ENCODE results near the gene CFDP1.

CFDP1 gene

GRCh38 chr16:75317101-75317522, 116.2 kb downstream of the CFDP1 start:
- no peak for TF ChIP-seq CTCF (IDR thresholded peaks at IDR 0.05)

GRCh38 chr16:75315539-75316306, 117.6 kb downstream of the CFDP1 start:
- TF ChIP-seq CTCF (IDR thresholded peaks at IDR 0.05), result no peak

- TF ChIP-seq CTCF (IDR thresholded peaks at IDR 0.05), result no peak
Measured at GRCh38 chr16:75312875-75313274, 120.4 kb downstream of the CFDP1 start.

GRCh38 chr16:75311383-75311938, 121.8 kb downstream of the CFDP1 start:
- TF ChIP-seq CTCF (IDR thresholded peaks at IDR 0.05), result no peak

- TF ChIP-seq CTCF (IDR thresholded peaks at IDR 0.05), result no peak
Measured at GRCh38 chr16:75310541-75310940, 122.8 kb downstream of the CFDP1 start.

- TF ChIP-seq CTCF (IDR thresholded peaks at IDR 0.05), result no peak
Measured at GRCh38 chr16:75309899-75310430, 123.3 kb downstream of the CFDP1 start.

- no peak for TF ChIP-seq CTCF (IDR thresholded peaks at IDR 0.05)
Measured at GRCh38 chr16:75309156-75309555, 124.1 kb downstream of the CFDP1 start.
